Stomach (tissue), 4 donors: ENCODE results near the gene HSPB6.

Experiments used
- POLR2AphosphoS5 ChIP-seq, 3 donors: sonication (generic); formaldehyde crosslinking; IDR thresholded peaks; one replicate each; pipeline ENCODE4 v1.6.1; 2016; ENCODE audit warnings: antibody characterized with exemption in 3 of 3
- TF ChIP-seq, protein P1 (sequence below), 7 experiments: fragments of 450-650 bp in 4 of 7; fragments of 200-600 bp in 3 of 7; sonication (generic) in 3 of 7; IDR thresholded peaks; one replicate each; pipeline ENCODE4 v1.5.1; 2016 to 2019; ENCODE audit warnings: antibody characterized with exemption in 7 of 7, control low read depth in 2 of 7, mild to moderate bottlenecking in 1 of 7

- TF ChIP-seq, protein P1, sequence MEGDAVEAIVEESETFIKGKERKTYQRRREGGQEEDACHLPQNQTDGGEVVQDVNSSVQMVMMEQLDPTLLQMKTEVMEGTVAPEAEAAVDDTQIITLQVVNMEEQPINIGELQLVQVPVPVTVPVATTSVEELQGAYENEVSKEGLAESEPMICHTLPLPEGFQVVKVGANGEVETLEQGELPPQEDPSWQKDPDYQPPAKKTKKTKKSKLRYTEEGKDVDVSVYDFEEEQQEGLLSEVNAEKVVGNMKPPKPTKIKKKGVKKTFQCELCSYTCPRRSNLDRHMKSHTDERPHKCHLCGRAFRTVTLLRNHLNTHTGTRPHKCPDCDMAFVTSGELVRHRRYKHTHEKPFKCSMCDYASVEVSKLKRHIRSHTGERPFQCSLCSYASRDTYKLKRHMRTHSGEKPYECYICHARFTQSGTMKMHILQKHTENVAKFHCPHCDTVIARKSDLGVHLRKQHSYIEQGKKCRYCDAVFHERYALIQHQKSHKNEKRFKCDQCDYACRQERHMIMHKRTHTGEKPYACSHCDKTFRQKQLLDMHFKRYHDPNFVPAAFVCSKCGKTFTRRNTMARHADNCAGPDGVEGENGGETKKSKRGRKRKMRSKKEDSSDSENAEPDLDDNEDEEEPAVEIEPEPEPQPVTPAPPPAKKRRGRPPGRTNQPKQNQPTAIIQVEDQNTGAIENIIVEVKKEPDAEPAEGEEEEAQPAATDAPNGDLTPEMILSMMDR (IDR thresholded peaks at IDR 0.05) = no peak
- TF ChIP-seq POLR2AphosphoS5 (IDR thresholded peaks at IDR 0.05) = no peak
Observed at GRCh38 chr19:35793381-35794165, 36.7 kb upstream of the HSPB6 start.
